Stimulated activated CD8-positive, alpha-beta memory T cell treated with anti-CD3 and anti-CD28 coated beads, Interleukin-12 subunit alpha, Interleukin-12 subunit beta, amount 100 ng/mL, for 24 hours (primary cell): ENCODE measurements around the gene SLC35F1.
"Not testable (repeated sequence)": the region's sequence is repeated elsewhere in the genome, so short reads cannot be mapped to it uniquely, and the experiment has no call there.

Experiments
- DNase-seq: peaks from one replicate; pipeline ENCODE4 v3.0.0-alpha.2; 2020; ENCODE audit errors: extremely low read depth

The SLC35F1 gene

DNA sequence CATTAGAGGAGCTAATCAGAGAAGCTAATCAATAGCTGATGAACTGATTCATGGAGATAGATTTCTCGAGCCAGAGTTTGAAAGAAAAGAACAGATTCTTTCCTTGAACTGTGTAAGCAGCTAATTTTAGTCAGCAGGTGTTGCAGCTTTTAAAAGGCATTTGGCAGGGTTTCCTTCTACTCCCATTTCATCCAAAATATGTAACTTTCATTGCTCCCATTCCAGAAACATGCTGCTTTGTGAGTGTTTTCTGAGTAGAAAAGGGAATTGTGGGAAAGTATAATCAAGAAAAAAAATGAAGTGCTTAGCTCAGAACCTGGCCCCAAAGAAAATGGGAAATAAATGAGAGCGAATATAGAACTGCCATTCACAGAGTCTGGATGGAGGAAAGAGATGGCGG, 20.8 kb downstream of the SLC35F1 start:
- DNase-seq = no peak

GRCh38 chr6:117928833-117929232, 21.8 kb downstream of the SLC35F1 start:
- DNase-seq = no peak

- no peak for DNase-seq
These were observed 22.4 kb downstream of the SLC35F1 start for GRCh38 chr6:117929501-117929900.

DNA sequence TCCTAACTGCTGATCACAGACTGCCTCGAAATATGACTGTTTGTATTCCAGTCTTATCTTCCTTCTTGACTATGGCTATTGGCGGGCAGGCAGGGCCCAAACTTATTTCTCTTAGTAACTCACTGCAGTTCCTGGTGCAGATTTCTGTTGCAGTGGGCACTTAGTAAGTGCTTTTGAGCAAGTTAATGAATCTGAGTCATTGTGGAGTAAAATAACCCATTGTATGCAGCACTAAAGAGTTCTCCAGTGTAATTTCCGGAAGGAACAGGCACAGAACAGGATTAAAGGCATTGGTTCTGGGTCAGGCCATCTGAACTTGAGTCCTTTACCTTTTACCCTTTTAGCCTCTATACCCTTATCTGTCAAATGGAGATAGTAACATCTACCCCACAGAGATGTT, 23.6 kb downstream of the SLC35F1 start:
- no peak for DNase-seq

GRCh38 chr6:117932001-117932400, 24.9 kb downstream of the SLC35F1 start:
- DNase-seq = no peak

- no peak for DNase-seq
These were observed 25.6 kb downstream of the SLC35F1 start for GRCh38 chr6:117932676-117933075.

- DNase-seq = no peak
These were observed 26.4 kb downstream of the SLC35F1 start for GRCh38 chr6:117933471-117933870.

DNA sequence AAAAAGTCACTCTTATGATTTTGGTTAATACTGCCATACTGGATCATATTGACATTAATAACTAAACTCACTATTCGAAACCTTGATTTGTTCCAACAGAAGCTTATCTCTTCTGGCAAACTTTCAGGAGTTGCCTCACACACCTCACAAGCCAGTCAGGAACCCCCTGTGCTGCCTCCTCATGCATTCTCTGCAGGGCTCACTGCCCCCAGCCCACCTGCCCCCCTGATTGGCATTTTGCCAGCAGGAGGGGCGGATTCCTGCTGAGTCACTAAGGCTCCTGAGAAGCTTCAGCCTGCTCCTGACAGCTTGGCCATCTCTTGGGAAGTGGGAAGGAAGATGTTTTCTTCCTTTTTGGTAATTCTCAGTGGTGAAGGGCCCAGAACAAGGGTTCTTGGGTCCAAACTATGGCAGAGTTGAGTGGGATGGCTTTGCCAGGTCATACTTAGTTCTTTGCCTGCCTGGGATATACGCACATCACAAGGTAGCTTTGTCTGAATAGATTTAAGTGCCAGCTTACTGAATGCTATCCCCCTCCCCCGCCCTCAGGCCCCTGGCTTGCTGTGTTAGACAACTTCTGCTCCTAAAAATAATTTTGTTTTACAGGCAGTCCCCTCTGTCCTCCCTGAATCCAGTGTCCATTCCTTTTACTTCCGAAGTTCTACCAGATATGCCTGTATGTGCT, 31.4 kb downstream of the SLC35F1 start:
- DNase-seq = no peak

DNA sequence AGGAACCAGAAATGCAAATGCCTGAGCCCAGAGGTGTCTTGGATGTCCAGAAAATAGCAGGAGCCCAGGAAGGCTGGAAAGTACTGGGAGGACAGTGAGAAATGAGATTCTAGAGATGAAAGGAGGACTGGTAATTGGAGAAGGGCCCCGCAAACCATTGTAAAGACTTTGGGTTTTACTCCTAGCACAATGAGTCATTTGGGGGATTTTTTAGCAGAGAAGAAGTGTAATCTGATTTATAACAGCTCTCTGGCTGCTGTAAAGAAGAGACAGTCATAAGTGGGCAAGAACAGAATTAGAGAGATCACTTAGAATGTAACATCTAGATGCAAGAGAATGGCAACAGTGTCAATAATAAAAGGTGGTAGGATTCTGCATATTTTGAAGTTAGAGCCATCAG, 40.2 kb downstream of the SLC35F1 start:
- DNase-seq = no peak

GRCh38 chr6:117951783-117952182, 44.7 kb downstream of the SLC35F1 start:
- DNase-seq = no peak

DNA sequence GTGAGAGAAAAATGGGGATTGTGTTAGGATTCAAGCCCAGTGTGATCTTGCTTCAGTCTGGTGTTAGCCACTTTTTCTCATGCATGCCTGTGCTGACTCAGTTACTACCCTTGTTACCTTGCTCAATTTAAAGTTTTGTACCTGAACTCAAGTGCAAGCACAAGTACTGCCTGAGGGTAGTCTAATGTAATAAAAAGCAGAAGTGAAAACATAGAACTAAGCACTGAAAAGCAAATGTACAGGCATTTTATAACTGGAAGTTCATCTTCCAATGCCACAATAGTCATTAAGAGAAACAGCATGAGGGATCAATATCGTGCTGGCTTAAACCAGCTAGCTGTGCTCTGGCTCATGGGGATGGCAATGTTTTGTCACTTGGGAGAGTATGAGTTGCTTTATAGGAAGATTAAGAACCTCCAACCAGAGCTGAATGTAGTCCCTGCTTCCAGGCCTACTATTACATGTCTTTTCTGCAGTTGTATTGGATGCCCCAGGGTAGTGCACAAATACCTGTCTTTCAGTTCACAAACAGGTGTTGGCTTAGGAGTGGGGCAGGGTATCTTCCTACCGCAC, 48.7 kb downstream of the SLC35F1 start:
- DNase-seq = no peak

- DNase-seq = no peak
These were observed 49.3 kb downstream of the SLC35F1 start for GRCh38 chr6:117956386-117956785.

DNA sequence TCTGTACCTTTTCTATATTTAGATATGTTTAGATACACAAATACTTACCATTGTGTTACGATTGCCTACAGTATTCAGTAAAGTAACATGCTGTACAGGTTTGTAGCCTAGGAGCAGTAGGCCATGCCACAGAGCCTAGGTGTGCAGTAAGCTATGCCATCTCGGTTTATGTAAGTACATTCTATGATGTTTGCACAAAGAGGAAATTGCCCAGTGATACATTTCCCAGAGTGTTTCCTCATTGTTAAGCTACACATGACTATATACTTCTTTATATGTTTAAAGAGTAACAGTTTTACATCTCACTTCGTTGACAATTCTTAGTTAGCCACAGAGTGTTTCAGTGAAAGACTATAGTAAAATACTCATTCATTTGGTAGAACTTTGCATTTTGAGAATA, 51.5 kb downstream of the SLC35F1 start:
- DNase-seq = no peak

GRCh38 chr6:117960877-117961276, 53.8 kb downstream of the SLC35F1 start:
- DNase-seq = no peak

DNA sequence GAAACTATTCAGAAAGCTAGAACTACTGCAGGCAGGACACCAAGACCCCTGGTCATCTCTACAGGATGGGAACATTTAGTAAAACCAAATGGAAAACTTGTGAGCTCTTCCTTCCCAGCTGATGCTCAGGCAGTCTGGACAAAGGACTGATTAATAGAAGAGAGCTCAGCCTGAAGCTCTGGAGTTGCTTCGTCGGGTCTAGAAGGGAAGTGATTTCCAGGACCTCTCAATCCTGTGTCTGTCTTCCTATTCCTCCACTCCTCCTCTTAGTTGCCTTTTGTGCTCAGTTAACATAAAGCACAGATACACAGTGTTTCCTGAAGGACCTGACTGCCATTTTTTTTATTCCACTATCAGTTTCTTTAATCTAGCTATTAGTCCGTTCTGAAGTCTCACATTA, 54.2 kb downstream of the SLC35F1 start:
- no peak for DNase-seq

DNA sequence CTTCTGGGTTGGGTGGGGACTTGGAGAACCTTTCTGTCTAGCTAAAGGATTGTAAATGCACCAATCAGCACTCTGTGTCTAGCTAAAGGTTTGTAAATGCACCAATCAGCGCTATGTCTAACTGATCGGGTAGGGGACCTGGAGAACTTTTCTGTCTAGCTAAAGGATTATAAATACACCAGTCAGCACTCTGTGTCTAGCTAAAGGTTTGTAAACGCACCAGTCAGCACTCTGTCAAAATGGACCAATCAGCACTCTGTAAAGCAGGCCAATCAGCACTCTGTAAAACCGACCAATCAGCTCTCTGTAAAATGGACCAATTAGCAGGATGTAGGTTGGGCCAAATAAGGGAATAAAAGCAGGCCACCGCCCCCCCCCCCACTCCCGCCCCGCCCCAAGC, 58.7 kb downstream of the SLC35F1 start:
- DNase-seq = not testable (repeated sequence)

DNA sequence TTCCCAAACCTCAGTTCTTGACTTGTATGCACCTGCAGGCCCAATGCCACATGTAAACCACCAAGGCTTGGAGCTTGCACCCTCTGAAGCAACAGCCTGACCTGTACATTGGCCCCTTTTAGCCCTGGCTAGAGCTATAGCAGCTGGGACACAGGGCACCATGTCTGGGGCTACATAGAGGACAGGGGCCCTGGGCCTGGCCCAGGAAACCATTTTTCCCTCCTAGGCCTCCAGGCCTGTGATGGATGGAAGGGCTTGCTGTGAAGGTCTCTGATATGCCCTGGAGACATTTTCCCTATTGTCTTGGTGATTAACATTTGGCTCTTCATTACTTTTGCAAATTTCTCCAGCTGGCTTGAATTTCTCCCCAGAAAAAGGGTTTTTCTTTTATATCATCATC, 64.6 kb downstream of the SLC35F1 start:
- DNase-seq = no peak

DNA sequence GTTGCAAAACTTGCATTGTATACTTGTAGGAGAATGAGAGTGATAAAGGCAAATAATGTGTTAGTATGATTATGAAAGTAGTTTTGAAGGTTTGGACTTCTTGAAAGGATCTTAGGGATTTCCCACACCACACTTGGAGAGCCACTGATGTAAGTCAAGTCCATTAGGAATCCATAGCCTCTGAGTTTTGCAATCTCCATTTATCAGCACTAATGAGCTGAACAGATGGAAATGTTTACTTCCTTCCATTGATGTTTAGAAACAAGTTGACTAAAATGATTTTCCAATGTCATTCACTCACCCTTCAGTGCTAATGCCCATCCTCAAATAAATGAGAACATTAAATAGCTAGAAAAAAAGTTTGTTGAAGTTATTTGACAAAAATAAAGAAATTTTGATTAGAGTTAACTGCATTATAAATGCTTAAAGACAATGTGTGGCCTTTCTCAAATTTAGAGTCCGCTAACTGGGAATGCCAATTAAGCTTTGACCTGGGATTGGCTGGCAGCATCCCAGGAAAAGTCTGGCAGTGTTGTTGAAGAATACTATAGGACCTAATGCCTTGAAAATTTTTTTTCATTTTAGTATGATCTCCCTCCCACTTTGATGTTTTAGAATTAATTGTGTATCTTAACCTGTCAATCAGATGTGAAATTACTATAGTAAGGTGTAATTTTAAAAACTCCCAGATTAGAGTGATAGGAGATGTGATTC, 68.0 kb downstream of the SLC35F1 start:
- no peak for DNase-seq

GRCh38 chr6:117976030-117976651, 69.1 kb downstream of the SLC35F1 start:
- DNase-seq = no peak

DNA sequence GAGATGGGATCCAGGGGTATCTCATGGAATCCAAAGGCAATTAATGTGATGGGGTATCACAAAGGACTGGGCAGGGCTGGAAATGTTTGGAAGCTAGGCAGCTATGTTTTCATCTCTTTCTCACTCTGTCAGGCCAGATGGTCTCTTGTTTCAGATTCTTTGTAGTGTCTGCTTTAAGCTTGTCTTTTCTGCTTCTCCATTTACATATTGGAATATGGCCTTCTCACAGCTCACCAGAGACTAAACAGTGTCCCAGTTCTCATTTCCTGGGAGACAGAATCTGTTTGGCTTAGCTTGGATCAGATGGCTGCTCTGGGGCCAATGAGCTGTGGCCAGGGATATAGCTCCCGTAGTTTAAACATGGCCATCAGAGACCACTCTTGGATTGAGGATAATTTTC, 78.9 kb downstream of the SLC35F1 start:
- DNase-seq = no peak

GRCh38 chr6:117986396-117986795, 79.3 kb downstream of the SLC35F1 start:
- no peak for DNase-seq

DNA sequence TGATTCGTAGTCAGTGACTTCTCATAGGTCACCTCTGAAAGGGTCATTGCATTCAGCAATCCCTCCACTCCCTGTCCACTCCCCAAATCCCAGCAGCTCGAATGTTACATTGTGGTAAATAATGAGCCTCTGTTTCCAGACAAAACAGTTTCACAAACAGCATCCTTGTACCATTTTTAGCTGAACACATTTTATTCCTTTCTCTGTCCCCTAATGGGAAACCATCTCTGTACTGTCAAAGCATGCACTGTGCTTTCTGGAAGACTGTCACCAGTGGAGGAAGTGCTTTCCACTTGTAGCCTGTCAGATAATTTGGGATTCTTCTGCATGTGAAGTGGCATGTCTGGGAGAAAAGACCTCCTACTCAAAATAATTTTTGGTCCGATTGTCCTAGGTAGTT, 82.0 kb downstream of the SLC35F1 start:
- no peak for DNase-seq

DNA sequence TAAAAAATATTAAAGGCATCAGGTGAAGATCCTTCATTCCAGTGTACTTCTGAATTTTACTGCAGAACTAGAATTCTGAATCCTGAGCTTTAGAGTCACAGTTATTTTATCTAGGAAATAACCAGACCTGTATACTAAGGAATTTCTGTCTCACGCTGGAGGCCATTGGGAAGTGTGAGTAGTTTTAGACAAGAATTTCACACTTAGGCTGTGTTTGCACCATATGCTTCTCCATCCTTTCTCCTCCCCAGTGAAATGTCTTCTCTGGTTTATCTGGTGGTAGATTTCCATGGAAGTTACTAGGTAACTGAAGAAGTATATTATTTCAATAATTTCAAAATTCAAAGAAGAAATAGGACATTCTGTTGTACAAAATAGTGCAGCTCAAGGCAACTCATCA, 83.1 kb downstream of the SLC35F1 start:
- no peak for DNase-seq
